ENCODE results near the gene SERPINF2.
"Not testable (repeated sequence)": the region's sequence is repeated elsewhere in the genome, so short reads cannot be mapped to it uniquely, and the experiment has no call there.

Gene SERPINF2

GRCh38 chr17:1735418-1735817 lies 7.3 kb upstream of the SERPINF2 start:
- no peak for DNase-seq (ENCODE audit: low spot score)

- no peak for DNase-seq (ENCODE audit: low spot score)
Observed at GRCh38 chr17:1735834-1736347, 6.8 kb upstream of the SERPINF2 start.

GRCh38 chr17:1736348-1737281 lies 6.1 kb upstream of the SERPINF2 start:
- peak; percentile 85 for DNase-seq (ENCODE audit: low spot score)

GRCh38 chr17:1737531-1738291 lies 5.0 kb upstream of the SERPINF2 start:
- DNase-seq (ENCODE audit: low spot score) = no peak

- DNase-seq (ENCODE audit: low spot score) = not testable (repeated sequence)
Observed at GRCh38 chr17:1741899-1742298, 772 bp upstream of the SERPINF2 start.

GRCh38 chr17:1743088-1743439 lies 393 bp downstream of the SERPINF2 start:
- no peak for DNase-seq (ENCODE audit: low spot score)

- DNase-seq (ENCODE audit: low spot score) = no peak
Observed at GRCh38 chr17:1744551-1745512, 2.2 kb downstream of the SERPINF2 start.

- DNase-seq (ENCODE audit: low spot score) = no peak
Observed at GRCh38 chr17:1745513-1746020, 2.9 kb downstream of the SERPINF2 start.

- DNase-seq (ENCODE audit: low spot score) = no peak
Observed at GRCh38 chr17:1746975-1747543, 4.4 kb downstream of the SERPINF2 start.

GRCh38 chr17:1750628-1751027 lies 8.0 kb downstream of the SERPINF2 start:
- no peak for DNase-seq (ENCODE audit: low spot score)

GRCh38 chr17:1752425-1753262 lies 10.0 kb downstream of the SERPINF2 start:
- DNase-seq (ENCODE audit: low spot score) = no peak

- no peak for DNase-seq (ENCODE audit: low spot score)
Observed at GRCh38 chr17:1753767-1754429, 11.2 kb downstream of the SERPINF2 start.

- no peak for DNase-seq (ENCODE audit: low spot score)
Observed at GRCh38 chr17:1754430-1755112, 11.9 kb downstream of the SERPINF2 start.

GRCh38 chr17:1755252-1755826 lies 12.7 kb downstream of the SERPINF2 start:
- DNase-seq (ENCODE audit: low spot score) = no peak

- DNase-seq (ENCODE audit: low spot score) = no peak
Observed at GRCh38 chr17:1755827-1756262, 13.2 kb downstream of the SERPINF2 start.

- no peak for DNase-seq (ENCODE audit: low spot score)
Observed at GRCh38 chr17:1758807-1759206, 16.1 kb downstream of the SERPINF2 start.

GRCh38 chr17:1759529-1759928 lies 16.9 kb downstream of the SERPINF2 start:
- no peak for DNase-seq (ENCODE audit: low spot score)

- DNase-seq (ENCODE audit: low spot score) = no peak
Observed at GRCh38 chr17:1762233-1762900, 19.7 kb downstream of the SERPINF2 start.

All from kidney tubule cell (primary cell).